HG03571 (cell line): Measurements from ENCODE around the gene OPA1.

Experiments
- ATAC-seq: cut with Tn5 transposase; IDR thresholded peaks from one replicate; pipeline ENCODE4 v1.9.1; 2021; ENCODE audit not compliant: unreplicated experiment

OPA1 gene

DNA sequence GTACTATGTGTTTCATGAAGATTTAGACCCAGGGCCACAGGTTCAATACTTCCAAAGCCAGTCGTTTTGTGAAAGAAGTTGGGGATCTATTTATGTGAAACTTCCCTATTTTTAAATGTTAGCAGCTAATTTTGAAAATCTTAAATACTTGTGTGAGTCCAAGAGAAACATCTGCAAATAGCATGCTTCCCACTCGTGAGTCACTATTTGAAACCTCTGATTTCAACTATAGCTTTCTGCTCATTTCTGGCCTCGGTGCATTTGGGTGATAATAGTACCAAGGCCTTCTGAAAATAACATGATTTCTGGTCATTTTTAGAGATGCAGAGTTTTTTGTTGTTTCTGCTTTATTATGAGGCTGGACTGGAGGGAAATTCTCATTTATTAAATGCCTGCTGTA lies 110.0 kb downstream of the OPA1 start:
- ATAC-seq = no peak

DNA sequence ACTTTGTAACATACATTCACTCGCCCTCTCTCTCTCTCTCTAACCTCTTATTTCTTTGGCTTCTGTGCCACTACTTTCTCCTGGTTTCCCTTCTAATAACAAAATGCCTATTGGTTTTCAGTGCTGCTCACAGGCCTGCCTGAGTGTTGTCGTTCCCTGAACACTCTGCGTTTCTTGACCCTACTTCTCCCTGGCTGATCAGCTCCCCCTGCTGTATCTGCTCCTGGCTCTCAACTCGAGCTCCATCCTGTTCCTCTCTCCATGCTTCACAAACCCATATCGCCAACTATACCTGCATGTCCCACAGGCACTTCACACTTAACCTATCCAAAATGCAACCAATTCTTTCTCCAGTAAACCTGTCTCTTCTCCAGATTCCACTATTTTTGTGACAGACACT lies 111.4 kb downstream of the OPA1 start:
- no peak for ATAC-seq

DNA sequence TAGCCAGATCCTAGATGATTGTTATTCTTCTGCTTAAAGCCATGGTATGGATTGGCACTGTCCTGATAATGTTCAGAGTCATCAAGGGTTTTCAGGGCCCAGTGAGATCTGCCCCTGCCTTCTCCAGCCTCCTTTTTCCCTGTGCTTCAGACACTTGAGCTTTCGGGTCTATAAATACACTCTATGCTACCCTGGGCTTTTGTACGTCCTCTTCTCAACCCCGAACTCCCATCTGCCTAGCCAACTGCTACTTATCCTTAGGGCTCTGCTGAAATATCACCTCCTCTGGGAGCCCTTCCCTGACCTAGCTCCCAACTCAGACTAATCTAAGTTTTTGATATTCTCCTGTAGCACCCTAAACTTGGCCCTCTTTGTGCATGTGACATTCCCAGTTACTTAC lies 115.3 kb downstream of the OPA1 start:
- no peak for ATAC-seq

DNA sequence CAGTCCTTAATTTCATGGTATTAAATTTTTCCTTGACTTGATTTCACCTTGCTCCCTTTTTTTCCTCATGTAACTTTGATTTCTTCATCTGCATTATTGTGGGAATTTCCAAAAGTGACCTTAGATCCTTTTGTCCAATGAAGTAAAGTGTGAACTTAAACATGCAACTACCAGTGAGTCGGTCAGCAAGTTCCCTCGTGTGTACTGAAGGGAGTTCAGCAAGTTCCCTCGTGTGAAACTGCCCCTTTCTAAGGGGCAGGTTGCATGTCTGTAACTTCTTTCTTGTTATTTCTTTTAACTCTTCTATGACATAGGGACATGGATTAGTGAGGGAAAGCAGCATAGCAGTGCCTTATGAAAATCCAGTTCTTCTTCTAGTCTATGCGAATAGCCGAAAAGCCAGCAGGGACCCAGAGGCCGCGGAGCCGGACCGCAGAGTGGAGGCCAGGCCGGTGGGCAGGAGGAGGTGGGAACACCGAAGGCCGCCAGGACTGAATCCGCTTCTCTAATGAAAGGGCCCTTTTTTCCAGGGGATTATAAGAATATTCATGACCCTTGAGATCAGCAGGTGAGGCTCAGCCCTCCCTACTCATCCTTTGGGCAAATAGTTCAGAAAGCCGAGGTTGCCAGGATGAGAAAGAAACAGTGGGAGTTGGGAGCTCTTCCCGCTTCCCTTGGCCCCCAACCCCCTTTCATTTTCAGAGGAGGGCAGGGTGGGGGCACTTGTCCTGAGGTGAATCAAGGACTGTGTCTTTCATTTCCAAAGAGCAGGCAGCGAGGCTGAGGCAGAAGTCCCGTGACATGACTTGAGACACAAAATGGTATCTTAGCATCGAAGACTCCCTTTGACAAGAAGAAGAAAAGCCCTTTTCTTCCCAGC lies 117.5 kb downstream of the OPA1 start:
- ATAC-seq = no peak

DNA sequence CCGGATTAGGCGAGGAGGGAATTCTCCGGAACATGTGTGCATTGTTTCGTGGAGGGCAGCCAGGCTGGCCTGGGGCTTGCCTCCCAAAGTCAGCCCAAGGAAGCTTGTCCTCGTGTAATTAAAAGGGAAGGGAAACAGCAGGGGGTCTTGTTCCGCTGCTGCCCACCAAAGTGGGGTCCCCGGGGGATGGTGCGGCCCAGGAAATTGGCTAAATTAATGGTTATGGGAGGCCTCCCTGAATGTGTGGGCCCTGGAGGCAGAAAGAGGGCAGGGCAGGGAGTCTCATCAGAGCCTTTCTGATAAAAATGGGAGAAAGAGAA lies 118.1 kb downstream of the OPA1 start:
- ATAC-seq = no peak

DNA sequence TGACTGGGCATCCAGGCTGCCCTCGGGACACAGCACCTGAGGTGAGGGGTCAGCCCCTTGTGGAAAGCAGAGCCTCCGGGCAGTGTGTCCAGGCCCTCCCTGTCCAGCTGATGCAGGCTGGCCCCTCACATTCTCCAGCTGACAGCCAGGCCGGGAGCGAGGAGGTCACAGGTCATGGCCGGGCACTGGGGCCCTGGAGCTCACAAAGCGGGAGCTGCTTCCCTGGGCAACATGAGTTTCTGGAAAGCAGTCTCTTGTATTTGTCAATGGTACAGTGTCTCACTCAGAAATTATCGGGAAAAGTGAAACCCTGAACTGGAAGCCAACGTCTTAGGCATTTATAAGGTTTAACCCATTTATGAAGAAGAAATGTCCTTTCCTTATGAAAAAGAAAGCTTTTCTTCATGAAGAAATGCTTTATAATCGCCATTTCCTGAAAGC lies 118.5 kb downstream of the OPA1 start:
- ATAC-seq = no peak

DNA sequence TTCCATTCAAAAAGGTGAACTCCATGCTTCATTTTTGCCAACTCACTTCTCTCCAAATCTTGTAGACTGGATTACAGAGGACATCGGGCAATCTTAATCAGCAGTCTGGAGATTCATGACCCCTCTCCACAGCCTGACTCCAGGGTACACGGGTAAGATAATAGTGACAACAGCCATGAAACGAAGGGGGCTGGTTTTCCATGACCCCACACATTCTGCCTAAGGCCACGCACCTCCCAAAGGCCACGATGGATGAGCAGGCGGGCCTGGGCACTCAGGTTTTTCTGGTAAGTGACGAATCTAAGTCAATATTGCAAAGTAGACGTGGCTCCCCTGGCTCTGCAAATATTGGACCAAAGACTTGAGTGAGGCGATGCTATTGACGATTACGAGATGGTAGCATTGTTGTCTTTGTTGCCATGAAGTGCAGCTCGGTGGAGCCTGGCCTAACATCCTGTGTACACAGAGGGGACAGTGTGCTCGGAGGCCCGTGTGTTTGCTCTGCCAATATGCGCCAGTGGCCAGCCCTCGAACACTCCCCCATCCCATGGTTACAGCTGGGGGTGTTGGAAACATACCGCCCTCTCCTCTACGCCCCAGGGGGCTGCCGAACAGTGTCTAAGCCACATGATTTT lies 119.1 kb downstream of the OPA1 start:
- ATAC-seq = no peak

DNA sequence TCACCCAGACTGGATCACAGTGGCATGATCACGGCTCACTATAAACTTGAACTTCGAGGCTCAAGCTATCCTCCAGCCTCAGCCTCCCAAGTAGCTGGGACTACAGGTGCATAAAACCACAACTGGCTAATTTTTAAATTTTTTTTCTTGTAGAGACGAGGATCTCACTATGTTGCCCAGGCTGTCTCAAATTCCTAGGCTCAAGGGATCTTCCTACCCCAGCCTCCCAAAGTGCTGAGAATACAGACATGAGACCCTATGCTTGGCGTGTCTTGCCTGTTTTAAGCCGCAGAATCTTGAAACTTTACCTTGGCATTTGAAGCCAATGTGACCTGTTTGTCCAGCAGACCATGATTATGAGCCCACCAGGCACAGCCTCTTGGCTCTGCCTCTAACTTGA lies 119.9 kb downstream of the OPA1 start:
- ATAC-seq = no peak

DNA sequence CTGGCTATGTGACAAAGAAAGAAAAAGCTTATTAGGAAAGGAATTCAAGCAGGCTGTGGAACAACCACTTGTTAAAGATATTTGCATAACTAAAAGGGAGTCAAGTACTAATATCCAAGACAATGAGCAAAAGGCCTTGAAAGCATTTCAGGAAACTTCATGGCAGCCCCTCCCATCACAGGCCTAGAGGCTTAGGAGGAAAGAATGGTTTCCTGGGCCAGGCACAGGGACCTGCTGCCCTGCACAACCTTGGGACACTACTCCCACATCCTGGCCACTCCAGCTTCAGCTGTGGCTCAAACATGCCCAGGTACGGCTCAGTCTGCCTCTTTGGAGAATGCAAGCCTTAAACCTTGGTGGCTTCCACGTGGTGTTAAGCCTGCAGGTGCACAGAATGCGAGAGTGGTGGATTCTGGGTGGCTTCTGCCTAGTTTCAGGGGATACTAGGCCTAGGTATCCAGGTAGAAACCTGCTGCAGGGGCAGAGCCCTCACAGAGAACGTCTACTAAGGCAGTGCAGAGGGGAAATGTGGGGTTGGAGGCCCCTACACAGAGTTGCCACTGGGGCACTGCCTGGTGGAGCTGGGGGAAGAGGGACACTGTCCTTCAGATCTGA lies 121.6 kb downstream of the OPA1 start:
- no peak for ATAC-seq

DNA sequence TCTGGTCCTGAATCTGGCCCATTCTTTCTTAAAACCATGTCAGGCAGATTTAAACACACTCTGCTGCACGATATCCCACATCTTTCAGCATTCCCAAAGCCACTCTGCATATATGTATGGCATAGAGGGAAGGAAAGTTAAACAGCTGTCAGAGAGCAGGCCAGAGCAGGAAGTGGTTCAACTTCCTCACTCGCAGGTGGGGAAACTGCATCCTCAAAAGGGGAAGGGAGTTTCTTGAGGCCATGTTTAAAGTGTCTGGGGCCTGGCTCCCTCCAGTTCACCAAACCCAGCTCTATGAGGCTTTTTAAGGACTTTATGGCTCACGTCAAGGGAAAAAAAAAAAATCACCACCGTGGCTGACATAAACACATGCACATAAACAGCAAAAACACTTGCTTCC lies 123.1 kb downstream of the OPA1 start:
- ATAC-seq = no peak

DNA sequence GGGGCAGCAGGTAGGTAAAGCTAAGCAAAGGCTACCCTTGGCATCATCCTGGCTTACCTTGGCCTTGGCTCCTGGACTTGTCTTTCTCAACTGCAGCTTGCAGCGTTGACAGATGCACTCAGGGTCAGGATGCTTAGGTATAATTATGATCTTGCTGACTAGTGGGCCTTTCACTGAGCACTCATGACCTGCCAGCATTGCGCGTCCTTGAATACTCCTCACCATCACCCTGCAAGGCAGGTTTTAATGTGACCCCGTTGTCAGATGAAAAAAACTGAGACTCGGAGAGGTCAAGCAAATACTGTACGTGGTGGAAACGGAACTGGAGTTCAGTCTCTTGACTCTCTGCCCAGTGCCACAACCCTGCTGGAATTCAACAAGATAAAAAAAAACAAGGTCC lies 126.7 kb downstream of the OPA1 start:
- no peak for ATAC-seq

DNA sequence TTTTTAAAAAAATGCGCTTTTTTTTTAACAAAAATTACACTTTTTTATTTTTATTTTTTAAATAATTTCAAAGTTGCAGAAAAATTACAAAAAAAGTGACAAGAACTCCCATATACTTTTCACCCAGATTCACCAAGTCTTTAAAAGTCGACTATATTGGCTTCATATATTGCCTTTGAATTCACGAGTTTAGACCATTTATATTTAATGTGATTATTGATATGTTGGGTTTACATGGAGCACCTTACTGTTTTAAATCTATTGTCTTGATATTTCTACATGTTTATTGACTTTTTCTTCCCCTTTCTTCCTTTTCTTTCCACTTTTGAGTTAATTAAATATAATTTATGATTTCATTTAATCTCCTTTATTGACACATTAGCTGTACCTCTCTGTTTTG lies 127.2 kb downstream of the OPA1 start:
- ATAC-seq = no peak

DNA sequence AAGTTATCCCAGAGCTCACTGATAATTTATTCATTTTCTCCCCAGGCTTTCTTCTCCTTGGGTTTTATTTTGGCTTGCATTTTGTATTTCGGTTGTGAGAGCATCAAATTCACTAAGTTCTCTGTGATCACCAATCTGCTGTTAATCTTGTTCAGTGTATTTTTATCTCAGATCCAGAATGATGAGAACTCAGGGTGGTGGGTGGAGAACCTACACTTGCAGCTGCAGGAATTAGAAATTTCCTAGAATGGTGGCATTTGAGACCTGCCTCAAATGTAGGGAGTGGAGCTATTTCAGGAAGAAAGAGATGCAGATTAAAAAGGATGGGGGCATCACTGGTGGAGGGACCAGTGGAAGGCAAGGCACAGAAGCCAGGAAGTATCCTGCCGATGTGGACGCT lies 129.6 kb downstream of the OPA1 start:
- no peak for ATAC-seq

DNA sequence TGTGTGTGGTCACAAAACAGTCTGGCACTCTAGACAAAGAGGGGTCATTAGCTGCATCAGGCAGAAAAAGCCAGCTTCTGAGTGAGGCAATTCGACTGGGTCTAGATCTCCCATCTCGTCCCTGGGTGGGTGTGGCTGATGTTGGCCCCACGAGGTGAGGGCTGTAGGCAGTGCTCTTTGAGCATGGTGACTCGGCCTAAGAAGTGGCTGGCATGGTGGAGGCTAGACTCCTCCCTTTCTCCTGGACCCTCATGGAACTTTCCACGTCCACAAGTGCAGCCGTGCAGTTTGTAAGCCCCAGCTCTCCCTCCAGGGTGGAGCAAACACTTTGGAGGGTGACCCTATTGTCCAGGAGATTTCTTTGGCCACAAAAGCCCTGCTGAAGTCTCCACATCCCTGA lies 134.1 kb downstream of the OPA1 start:
- ATAC-seq = no peak

DNA sequence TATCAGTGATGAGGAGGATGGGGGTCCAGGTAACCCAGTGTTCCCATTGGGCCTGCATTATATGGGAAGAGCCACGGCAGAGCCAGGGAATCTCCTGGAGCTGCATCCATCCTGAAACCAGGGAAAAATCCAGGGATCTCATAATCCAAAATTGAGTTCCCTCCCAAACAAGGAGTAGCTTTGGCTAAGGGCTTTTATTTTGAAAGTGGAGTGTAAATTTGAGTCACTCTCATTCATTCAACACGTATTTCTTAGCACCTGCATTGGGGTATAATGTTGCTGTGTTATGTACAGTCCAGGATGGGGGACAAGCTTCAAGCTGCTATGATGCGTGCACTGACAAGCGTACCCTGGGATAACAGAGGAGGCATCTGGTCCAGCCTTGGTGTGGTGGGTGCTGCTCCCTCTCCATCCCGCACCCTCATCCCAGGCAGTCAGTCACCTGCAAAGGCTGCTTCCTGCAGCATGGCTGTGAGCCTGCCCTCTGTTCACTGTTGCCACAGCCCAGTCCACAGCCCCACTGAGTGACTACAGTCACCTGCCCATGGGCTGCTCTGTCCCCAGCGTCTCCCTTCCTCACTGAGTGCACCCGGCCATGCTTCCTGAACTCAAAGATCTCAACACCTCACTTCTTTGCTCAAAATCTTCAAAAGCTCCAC lies 135.6 kb downstream of the OPA1 start:
- no peak for ATAC-seq

DNA sequence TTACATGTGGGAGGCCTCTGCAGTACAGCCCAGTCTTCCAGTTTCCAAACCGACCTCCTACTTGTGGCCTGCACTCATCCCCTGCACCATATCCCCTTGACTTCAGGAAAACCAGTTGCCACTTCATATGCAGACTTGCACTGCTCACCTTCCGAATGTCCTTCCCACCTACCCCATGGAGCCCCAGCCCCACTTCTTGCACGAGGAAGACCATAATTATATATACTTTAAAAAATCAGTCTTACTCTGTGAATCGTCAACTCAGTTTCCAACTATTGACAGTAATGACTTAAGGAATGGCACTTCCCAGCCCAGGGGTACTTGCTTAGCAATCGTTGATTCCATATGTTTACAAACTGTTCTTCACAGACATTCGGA lies 136.1 kb downstream of the OPA1 start:
- no peak for ATAC-seq

DNA sequence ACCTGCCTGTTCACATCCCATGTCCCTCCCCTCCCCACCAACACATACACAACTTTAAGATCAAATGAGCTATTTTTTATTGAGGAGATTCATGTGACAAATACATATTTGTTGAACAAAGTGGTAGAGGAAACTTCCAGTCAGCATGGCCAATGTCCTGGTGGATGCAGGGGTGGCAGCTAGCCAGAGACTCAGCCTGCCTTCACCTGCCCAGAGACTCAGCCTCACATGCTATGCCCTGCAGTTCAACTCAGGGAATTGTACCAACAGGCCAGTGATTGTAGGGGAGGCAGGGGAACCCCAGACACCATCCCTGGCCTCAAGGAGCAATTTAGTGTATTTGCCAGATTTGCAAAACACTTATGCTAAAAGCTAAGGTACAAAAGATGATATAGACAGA lies 136.6 kb downstream of the OPA1 start:
- ATAC-seq = no peak

DNA sequence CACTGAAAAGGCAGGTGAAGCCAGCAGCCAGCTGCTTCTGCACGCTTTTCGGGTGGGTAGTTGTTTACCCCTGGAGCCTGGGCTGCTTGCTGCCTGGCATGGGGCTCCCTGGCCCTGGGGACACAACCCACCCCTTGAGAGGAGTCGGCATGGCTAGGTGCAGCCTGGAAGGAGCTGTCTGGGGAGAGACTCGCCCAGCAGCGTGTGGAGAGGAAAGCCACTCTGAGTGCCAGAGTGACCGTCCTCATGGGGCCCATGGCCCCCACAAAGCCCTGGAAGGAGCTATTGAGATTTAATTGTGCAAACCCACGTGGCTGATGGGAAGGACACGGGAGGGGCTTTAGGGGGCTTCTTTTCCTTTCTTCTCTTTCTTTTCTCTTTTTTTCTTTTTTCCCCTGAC lies 137.5 kb downstream of the OPA1 start:
- ATAC-seq = no peak

DNA sequence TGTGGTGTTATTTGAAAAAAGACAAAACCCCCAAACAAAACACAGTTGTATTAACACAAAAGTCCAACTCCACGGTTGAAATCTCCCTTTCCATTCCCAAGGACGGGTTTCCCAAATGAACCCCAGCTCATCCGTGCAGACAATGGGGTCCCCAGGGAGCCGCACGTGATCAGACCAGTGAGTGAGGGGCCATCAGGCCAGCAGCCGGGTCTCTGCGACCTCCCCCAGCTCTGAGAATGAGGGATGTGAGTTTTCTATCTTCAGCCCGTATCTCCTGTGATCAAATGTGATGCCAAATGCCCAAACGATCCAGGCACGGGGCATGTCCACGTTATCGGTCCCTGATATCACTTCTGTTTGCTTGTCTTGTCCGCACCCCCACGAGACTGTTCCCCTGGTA lies 138.0 kb downstream of the OPA1 start:
- no peak for ATAC-seq

DNA sequence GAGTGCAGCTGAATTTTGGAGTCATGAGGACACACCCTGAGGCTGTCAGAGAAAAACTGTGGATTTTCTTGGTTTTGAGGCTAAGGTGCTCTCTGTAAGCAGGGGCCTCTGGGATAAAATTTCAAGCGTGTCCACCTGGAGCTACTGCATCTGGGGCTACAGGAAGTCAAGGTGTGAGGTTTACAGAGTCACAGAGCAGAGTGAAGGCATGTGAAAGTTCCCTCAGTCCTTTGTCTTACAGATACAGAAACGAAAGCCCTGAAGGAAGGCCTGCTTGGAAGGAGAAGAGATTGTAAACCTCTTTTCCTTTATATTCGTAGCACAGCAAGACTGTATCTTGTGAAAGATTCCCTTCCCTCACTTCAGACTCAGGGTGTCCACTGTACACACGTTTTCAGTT lies 138.6 kb downstream of the OPA1 start:
- no peak for ATAC-seq

DNA sequence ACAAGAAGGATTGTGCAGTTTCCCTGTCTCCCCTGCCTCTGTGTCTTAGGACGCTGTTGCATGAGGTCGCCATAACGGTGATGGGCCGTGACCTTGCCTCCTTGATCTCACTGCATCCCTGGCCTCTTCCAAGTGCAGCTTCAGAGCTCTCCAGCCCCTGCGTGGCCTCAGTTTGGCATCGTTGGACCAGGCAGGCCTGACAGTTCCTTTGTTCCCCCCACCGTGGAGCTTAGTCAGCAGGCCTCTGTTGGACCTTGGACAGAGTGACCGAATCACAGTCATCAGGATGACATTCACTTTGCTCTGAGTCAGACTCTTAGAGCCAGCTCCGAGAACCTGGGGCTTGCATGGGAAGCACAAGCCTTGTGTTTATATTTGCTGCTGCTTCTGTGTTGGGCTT lies 139.4 kb downstream of the OPA1 start:
- no peak for ATAC-seq

DNA sequence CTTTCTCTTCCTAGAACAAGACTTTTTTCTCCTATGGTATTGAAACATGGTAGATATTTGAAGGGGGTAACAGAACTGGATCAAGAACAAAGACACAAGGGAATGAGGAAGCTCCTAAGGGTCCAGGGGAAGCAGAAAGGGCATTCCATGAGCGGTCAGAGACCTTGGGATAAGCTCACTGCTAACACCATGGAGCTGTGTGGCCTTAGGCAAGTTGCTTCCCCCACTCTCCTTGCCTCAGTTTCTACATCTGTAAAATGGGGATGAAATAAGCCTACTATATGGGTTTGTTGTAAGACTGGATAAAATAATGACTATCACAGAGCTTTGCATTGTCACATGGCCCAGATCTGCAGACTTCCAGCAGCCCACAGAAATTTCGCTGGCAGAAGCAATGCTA lies 139.8 kb downstream of the OPA1 start:
- no peak for ATAC-seq
